Ascending aorta (tissue), 2 donors: ENCODE measurements around the gene SOCS1. TPM values are rescaled to one million over a fixed set of nuclear protein-coding genes. Genes with fewer than 3 reads are reported as not detected.

ENCODE experiments used
- DNase-seq, 2 donors: peaks; one replicate each; pipeline ENCODE4 v3.0.0-alpha.2; 2019; ENCODE audit warnings: low spot score in 2 of 2
- H3K27ac ChIP-seq, 2 donors: fragments of 200-600 bp; sonication (generic); one replicate each; pipeline ENCODE4 v1.5.1; 2016 to 2017; ENCODE audit warnings: mild to moderate bottlenecking in 1 of 2
- H3K27me3 ChIP-seq: fragments of 200-600 bp; sonication (generic); one replicate; pipeline ENCODE4 v1.5.1; 2017
- H3K36me3 ChIP-seq, 2 donors: fragments of 200-600 bp; sonication (generic); one replicate each; pipeline ENCODE4 v1.5.1; 2016
- H3K4me1 ChIP-seq, 2 donors: fragments of 200-600 bp; sonication (generic); one replicate each; pipeline ENCODE4 v1.5.1; 2016 to 2017; ENCODE audit warnings: mild to moderate bottlenecking in 1 of 2
- H3K4me3 ChIP-seq, 2 donors: fragments of 200-600 bp; sonication (generic); one replicate each; pipeline ENCODE4 v1.5.1; 2016 to 2017; ENCODE audit warnings: mild to moderate bottlenecking in 1 of 2
- H3K9me3 ChIP-seq, 2 donors: fragments of 200-600 bp; sonication (generic); one replicate each; pipeline ENCODE4 v1.5.1; 2016
- intact Hi-C: fragments of 100-400 bp; cut with DNase I; formaldehyde crosslinking; loops from one replicate; pipeline ENCODE4 v1.15.1; 2023
- total RNA-seq: library from RNA; depleted of rRNA; stranded (reverse); fragments of >200 nt; gene quantifications from one replicate; pipeline ENCODE4 v1.1.0, GENCODE V29; 2016
- TF ChIP-seq, protein P1 (sequence below), 3 experiments: fragments of 200-600 bp in 2 of 3; fragments of 450-650 bp in 1 of 3; sonication (generic) in 2 of 3; IDR thresholded peaks; one replicate each; pipeline ENCODE4 v1.5.1; 2016 to 2019; ENCODE audit warnings: antibody characterized with exemption in 3 of 3, mild to moderate bottlenecking in 1 of 3, moderate library complexity in 1 of 3

Gene SOCS1
- total RNA-seq, 1 donor from 2014 or later = 1.8 TPM

DNA sequence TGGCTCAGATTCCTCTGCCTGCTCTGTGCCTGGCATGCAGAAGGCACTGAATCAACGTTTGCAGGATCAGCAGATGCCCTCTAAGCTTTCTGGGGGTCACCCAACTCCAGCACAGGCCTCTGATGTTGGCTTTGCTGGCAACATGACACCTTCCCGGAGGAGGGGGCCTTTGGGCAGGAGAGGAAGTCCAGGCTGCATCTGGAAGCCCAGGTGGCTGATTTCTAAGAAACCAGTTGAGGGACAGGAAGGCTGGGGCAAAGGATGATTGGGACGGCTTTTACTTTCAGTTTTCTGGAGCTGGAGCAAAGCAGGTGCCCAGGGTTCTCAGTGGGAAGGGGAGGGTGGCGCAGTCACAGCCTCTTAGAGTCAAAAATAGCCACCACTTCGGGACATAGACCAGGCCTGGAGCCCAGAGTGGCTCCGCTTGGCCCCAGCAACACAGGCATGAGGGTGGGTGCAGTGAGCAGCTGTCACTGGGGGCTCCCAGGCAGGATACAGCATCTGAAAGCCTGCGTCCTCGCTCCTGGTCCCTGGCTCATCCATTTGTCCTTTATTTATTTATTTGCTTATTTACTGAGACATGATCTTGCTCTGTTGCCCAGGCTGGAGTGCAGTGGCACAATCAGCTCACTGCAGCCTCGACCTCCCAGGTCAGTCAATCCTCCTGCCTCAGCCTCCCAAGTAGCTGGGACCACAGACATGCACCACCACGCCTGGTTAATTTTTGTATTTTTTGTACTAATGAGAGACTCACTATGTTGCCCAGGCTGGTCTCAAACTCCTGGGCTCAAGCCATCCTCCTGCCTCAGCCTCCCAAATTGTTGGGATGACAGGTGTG, 15.1 kb downstream of the SOCS1 start:
- peak overlapping the region in 1 of 2 donors; percentile 32 for H3K4me3 ChIP-seq
- no peak for DNase-seq
- H3K27ac ChIP-seq = peak overlapping the region; percentile 61 to 62
- TF ChIP-seq, protein P1, sequence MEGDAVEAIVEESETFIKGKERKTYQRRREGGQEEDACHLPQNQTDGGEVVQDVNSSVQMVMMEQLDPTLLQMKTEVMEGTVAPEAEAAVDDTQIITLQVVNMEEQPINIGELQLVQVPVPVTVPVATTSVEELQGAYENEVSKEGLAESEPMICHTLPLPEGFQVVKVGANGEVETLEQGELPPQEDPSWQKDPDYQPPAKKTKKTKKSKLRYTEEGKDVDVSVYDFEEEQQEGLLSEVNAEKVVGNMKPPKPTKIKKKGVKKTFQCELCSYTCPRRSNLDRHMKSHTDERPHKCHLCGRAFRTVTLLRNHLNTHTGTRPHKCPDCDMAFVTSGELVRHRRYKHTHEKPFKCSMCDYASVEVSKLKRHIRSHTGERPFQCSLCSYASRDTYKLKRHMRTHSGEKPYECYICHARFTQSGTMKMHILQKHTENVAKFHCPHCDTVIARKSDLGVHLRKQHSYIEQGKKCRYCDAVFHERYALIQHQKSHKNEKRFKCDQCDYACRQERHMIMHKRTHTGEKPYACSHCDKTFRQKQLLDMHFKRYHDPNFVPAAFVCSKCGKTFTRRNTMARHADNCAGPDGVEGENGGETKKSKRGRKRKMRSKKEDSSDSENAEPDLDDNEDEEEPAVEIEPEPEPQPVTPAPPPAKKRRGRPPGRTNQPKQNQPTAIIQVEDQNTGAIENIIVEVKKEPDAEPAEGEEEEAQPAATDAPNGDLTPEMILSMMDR (IDR thresholded peaks at IDR 0.05) = no peak
- intact Hi-C loops = no loop called here
- no peaks in the 10 kb centered on the region for H3K36me3 ChIP-seq
- H3K9me3 ChIP-seq = no peaks in the 10 kb centered on the region
- peaks cover 0 to 5% of the 10 kb centered on the region in 2 donors for H3K4me1 ChIP-seq
- no peaks in the 10 kb centered on the region for H3K27me3 ChIP-seq

DNA sequence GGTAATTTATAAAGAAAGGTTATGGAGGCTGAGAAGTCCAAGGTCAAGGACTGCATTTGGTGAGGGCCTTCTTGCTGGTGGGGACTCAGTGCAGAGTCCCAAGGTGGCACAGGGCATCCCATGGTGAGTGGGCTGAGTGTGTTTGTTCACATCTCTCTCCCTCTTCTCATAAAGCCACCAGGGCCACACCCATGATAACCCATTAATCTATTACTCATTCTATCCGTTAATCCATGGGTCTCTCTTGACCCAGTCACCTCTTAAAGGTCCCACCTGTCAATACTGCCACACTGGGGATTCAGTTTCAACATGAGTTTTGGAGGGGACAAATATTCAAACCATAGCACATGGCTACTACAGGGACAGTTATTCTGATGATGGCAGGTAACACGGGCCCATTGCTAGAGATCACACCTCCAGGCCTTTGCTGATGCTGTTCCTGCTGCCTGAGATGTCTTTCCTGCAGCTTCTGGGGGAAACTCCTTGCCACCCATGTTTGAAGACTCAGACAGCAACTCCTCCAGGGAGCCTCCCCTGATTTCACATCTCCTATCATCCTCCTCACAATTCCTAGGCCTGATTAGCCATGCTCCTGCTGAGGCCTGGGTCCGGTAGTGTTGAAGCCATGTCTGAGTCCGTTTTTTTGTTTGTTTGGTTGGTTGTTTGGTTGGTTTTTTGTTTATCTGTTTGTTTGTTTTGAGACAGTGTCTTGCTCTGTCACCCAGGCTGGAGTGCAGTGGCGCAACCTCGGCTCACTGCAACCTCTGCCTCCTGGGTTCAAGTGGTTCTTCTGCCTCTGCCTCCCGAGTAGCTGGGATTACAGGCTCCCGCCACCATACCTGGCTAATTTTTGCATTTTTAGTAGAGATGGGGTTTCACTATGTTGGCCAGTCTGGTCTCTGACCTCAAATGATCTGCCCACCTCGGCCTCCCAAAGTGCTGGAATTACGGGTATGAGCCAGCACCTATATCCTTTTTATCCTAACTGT, 16.1 kb downstream of the SOCS1 start:
- H3K4me1 ChIP-seq = peaks cover 0 to 5% of the 10 kb centered on the region in 2 donors
- intact Hi-C loops = no loop called here
- TF ChIP-seq, protein P1 (IDR thresholded peaks at IDR 0.05) = no peak
- no peaks in the 10 kb centered on the region for H3K36me3 ChIP-seq
- H3K9me3 ChIP-seq = no peaks in the 10 kb centered on the region
- H3K4me3 ChIP-seq = no peak overlapping the region
- no peaks in the 10 kb centered on the region for H3K27me3 ChIP-seq
- no peak for DNase-seq
- peak overlapping the region in 1 of 2 donors; percentile 62 for H3K27ac ChIP-seq

DNA sequence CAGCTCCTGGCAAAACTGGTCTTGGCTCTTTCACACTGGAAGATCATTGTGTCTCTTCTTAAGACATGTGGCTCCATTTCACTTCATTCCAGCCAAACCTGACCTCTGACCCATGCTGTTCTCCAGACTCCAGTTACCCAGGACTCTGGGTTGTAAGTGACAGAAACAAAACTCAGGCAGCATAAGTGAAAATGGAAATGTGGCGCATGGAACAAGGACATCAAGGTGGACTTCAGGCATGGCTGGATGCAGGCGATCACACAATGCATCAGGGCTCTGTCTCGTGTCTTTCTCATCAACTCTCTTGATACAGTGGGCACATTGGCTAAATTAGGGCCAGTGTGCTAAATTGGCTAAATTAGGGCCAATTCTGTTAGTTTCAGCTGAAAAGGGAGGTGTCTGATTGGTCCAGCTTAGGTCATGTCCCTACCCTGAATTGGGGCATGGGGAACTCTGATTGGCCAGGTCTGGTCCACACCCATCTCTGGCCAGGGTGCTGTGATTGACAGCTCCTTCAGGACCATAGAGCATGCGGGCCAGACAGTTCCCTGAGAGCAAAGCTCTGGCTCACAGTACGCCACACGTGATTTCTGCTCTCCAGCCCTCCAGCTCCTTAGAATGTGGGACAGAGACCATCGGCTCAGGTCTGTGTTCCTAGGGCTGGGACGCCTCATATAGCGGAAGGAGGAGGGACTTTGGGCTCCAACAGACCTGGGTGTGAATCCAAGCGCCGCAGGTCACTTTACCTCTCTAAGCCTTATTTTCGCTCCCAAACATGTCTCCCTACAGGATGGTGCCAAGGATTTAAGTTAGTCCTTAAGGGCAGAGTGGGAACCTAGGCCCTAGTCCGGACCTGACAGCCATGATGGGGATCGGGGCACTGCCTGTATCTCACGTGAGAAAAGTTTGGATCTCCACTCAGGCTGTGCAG, 17.5 kb downstream of the SOCS1 start:
- no peaks in the 10 kb centered on the region for H3K36me3 ChIP-seq
- H3K27me3 ChIP-seq = no peaks in the 10 kb centered on the region
- TF ChIP-seq, protein P1 (IDR thresholded peaks at IDR 0.05) = no peak
- no peak overlapping the region for H3K4me3 ChIP-seq
- intact Hi-C loops = no loop called here
- DNase-seq = no peak
- H3K4me1 ChIP-seq = peaks cover 0 to 5% of the 10 kb centered on the region in 2 donors
- no peak overlapping the region for H3K27ac ChIP-seq
- H3K9me3 ChIP-seq = no peaks in the 10 kb centered on the region

DNA sequence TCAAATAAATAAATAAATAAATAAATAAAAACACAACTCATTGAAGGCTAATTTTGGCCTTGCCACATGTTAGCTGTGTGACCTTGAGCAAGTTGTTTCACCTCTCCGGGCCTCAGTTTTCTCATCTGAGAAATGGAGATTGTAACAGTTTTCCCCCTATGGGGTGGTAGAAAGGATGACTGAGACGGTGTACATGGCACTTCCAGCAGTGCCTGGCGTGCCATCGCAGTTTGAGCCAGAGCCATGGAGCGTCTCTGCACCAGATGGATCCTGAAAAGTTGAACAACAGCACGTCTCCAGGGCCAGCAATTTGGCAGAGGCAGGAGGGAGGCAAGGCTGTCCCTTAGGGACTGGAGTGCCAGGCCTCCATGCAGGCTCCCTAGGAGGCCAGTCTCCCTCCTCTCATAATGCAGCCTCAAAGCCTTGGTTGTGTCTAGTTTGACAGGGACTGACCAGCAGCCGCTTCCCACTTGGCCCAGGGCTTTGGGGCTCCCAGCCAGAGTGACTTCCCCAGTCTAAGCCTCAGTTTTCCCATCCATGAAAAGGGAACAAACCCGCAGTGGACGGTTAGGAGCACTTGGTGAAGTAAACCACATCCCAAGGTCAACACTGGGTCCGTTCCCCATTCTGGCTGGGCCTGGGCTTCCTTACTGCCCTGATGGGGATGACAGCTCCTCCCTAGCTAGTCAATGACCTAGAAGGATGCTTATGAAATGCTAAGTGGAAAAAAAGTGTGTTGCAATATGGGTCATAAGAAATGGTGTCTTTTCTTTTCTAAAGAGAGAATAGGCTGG, 19.3 kb downstream of the SOCS1 start:
- Histone ChIP-seq H3K9me3 (no peaks in the 10 kb centered on the region), H3K36me3 (no peaks in the 10 kb centered on the region), H3K4me3 (no peak overlapping the region), H3K27ac (no peak overlapping the region), H3K27me3 (no peaks in the 10 kb centered on the region), H3K4me1 (peaks cover 0 to 8% of the 10 kb centered on the region in 2 donors)
- intact Hi-C loops = no loop called here
- DNase-seq = no peak
- TF ChIP-seq, protein P1 (IDR thresholded peaks at IDR 0.05) = no peak
